Duodenal mucosa (tissue), 2 donors: ENCODE results near the gene RARA.

Experiments used
- H3K27ac ChIP-seq: one replicate; pipeline ENCODE4 v1.7.0; 2013; ENCODE audit warnings: low read depth, low read length
- H3K27me3 ChIP-seq, 2 donors: one replicate each; pipeline ENCODE4 v1.7.0; 2013; ENCODE audit warnings: low read length in 2 of 2, control low read depth in 1 of 2; ENCODE audit not compliant: insufficient read depth in 2 of 2, control insufficient read depth in 1 of 2
- H3K36me3 ChIP-seq, 2 donors: one replicate each; pipeline ENCODE4 v1.7.0; 2013; ENCODE audit warnings: low read length in 2 of 2, control low read depth in 1 of 2; ENCODE audit not compliant: insufficient read depth in 2 of 2, control insufficient read depth in 1 of 2
- H3K4me1 ChIP-seq, 2 donors: one replicate each; pipeline ENCODE4 v1.7.0; 2013; ENCODE audit warnings: low read length in 2 of 2, control low read depth in 1 of 2; ENCODE audit not compliant: insufficient read depth in 2 of 2, control insufficient read depth in 1 of 2
- H3K4me3 ChIP-seq, 2 donors: one replicate each; pipeline ENCODE4 v1.7.0; 2013; ENCODE audit warnings: low read length in 2 of 2, low read depth in 1 of 2
- H3K9ac ChIP-seq, 2 donors: one replicate each; pipeline ENCODE4 v1.7.0; 2013; ENCODE audit warnings: low read length in 2 of 2, low read depth in 1 of 2
- H3K9me3 ChIP-seq, 2 donors: one replicate each; pipeline ENCODE4 v1.7.0; 2013; ENCODE audit warnings: low read length in 2 of 2, control low read depth in 1 of 2; ENCODE audit not compliant: control insufficient read depth in 1 of 2

The RARA gene

GRCh38 chr17:40309031-40309948, at the start of gene RARA:
Gene RARA, plus strand, starts transcription at chr17:40309180. Its CDS starts 22,039 bp downstream, at chr17:40331219.
- H3K9ac ChIP-seq, result peak within 1 kb of the TSS; percentile 79 to 89
- peak within 1 kb of the TSS; percentile 30 for H3K27ac ChIP-seq
- no peaks in the 10 kb centered on the region for H3K36me3 ChIP-seq
- H3K27me3 ChIP-seq, result no peaks in the 10 kb centered on the region
- peak within 1 kb of the TSS; percentile 85 to 87 for H3K4me3 ChIP-seq
- H3K4me1 ChIP-seq, result peaks cover 70 to 82% of the 10 kb centered on the region in 2 donors
- no peaks in the 10 kb centered on the region for H3K9me3 ChIP-seq

GRCh38 chr17:40259505-40259904, 49.5 kb upstream of the RARA start:
- no peaks in the 10 kb centered on the region for H3K27me3 ChIP-seq
- H3K4me1 ChIP-seq, result no peaks in the 10 kb centered on the region
- H3K9me3 ChIP-seq, result no peaks in the 10 kb centered on the region
- H3K9ac ChIP-seq, result no peak overlapping the region
- H3K27ac ChIP-seq, result no peak overlapping the region
- H3K36me3 ChIP-seq, result peaks cover 20 to 61% of the 10 kb centered on the region in 2 donors
- H3K4me3 ChIP-seq, result no peak overlapping the region

- H3K9ac ChIP-seq, result no peak overlapping the region
- no peaks in the 10 kb centered on the region for H3K4me1 ChIP-seq
- no peaks in the 10 kb centered on the region for H3K27me3 ChIP-seq
- H3K36me3 ChIP-seq, result peaks cover 27 to 71% of the 10 kb centered on the region in 2 donors
- H3K27ac ChIP-seq, result no peak overlapping the region
- H3K9me3 ChIP-seq, result no peaks in the 10 kb centered on the region
- no peak overlapping the region for H3K4me3 ChIP-seq
Observed at GRCh38 chr17:40260528-40260927, 48.5 kb upstream of the RARA start.

GRCh38 chr17:40264458-40265185, 44.4 kb upstream of the RARA start:
- peaks cover 0 to 3% of the 10 kb centered on the region in 2 donors for H3K4me1 ChIP-seq
- no peaks in the 10 kb centered on the region for H3K9me3 ChIP-seq
- peaks cover 23 to 65% of the 10 kb centered on the region in 2 donors for H3K36me3 ChIP-seq
- H3K4me3 ChIP-seq, result no peak overlapping the region
- no peaks in the 10 kb centered on the region for H3K27me3 ChIP-seq
- H3K9ac ChIP-seq, result no peak overlapping the region
- H3K27ac ChIP-seq, result no peak overlapping the region

GRCh38 chr17:40265337-40265736, 43.6 kb upstream of the RARA start:
- Histone ChIP-seq H3K4me3 (no peak overlapping the region), H3K9me3 (no peaks in the 10 kb centered on the region), H3K27ac (no peak overlapping the region), H3K27me3 (no peaks in the 10 kb centered on the region), H3K36me3 (peaks cover 20 to 61% of the 10 kb centered on the region in 2 donors), H3K9ac (no peak overlapping the region), H3K4me1 (peaks cover 0 to 3% of the 10 kb centered on the region in 2 donors)

GRCh38 chr17:40266882-40267281, 42.1 kb upstream of the RARA start:
- H3K27me3 ChIP-seq, result no peaks in the 10 kb centered on the region
- no peak overlapping the region for H3K9ac ChIP-seq
- no peak overlapping the region for H3K4me3 ChIP-seq
- peaks cover 0 to 3% of the 10 kb centered on the region in 2 donors for H3K4me1 ChIP-seq
- peaks cover 14 to 61% of the 10 kb centered on the region in 2 donors for H3K36me3 ChIP-seq
- no peak overlapping the region for H3K27ac ChIP-seq
- H3K9me3 ChIP-seq, result no peaks in the 10 kb centered on the region

GRCh38 chr17:40268141-40268712, 40.8 kb upstream of the RARA start:
- Histone ChIP-seq H3K4me3 (no peak overlapping the region), H3K27me3 (no peaks in the 10 kb centered on the region), H3K27ac (no peak overlapping the region), H3K4me1 (peaks cover 0 to 3% of the 10 kb centered on the region in 2 donors), H3K9me3 (no peaks in the 10 kb centered on the region), H3K36me3 (peaks cover 8 to 52% of the 10 kb centered on the region in 2 donors), H3K9ac (no peak overlapping the region)

GRCh38 chr17:40278414-40278813, 30.6 kb upstream of the RARA start:
- Histone ChIP-seq H3K9ac (no peak overlapping the region), H3K27ac (no peak overlapping the region), H3K27me3 (no peaks in the 10 kb centered on the region), H3K36me3 (peaks cover 34 to 55% of the 10 kb centered on the region in 2 donors), H3K9me3 (no peaks in the 10 kb centered on the region), H3K4me3 (no peak overlapping the region), H3K4me1 (peaks cover 0 to 2% of the 10 kb centered on the region in 2 donors)

- Histone ChIP-seq H3K27me3 (no peaks in the 10 kb centered on the region), H3K27ac (no peak overlapping the region), H3K9me3 (no peaks in the 10 kb centered on the region), H3K9ac (no peak overlapping the region), H3K36me3 (peaks cover 27 to 48% of the 10 kb centered on the region in 2 donors), H3K4me1 (peaks cover 2 to 7% of the 10 kb centered on the region in 2 donors), H3K4me3 (no peak overlapping the region)
Observed at GRCh38 chr17:40279402-40279801, 29.6 kb upstream of the RARA start.

GRCh38 chr17:40281663-40282062, 27.3 kb upstream of the RARA start:
- no peak overlapping the region for H3K27ac ChIP-seq
- no peaks in the 10 kb centered on the region for H3K27me3 ChIP-seq
- H3K9me3 ChIP-seq, result no peaks in the 10 kb centered on the region
- H3K4me3 ChIP-seq, result no peak overlapping the region
- H3K9ac ChIP-seq, result no peak overlapping the region
- H3K36me3 ChIP-seq, result peaks cover 26 to 34% of the 10 kb centered on the region in 2 donors
- H3K4me1 ChIP-seq, result peaks cover 5 to 21% of the 10 kb centered on the region in 2 donors
